HG03442 (cell line): ENCODE measurements around the gene SNRPB.
"Not testable (repeated sequence)": the region's sequence is repeated elsewhere in the genome, so short reads cannot be mapped to it uniquely, and the experiment has no call there.

Experiments used
- ATAC-seq: cut with Tn5 transposase; IDR thresholded peaks from one replicate; pipeline ENCODE4 v1.9.1; 2021; ENCODE audit warnings: mild to moderate bottlenecking, moderate library complexity; ENCODE audit not compliant: unreplicated experiment

SNRPB gene

GRCh38 chr20:2470423-2471193, at the start of gene SNRPB:
Gene SNRPB, minus strand, starts transcription at chr20:2470789. Its CDS starts 99 bp downstream, at chr20:2470690.
- ATAC-seq: peak; percentile 92

- no peak for ATAC-seq
Observed at GRCh38 chr20:2519115-2519809, 48.7 kb upstream of the SNRPB start.

GRCh38 chr20:2518558-2518957, 48.0 kb upstream of the SNRPB start:
- ATAC-seq: no peak

GRCh38 chr20:2518096-2518495, 47.5 kb upstream of the SNRPB start:
- ATAC-seq: no peak

- no peak for ATAC-seq
Observed at GRCh38 chr20:2516399-2516798, 45.8 kb upstream of the SNRPB start.

GRCh38 chr20:2515203-2515602, 44.6 kb upstream of the SNRPB start:
- ATAC-seq: no peak

- ATAC-seq: no peak
Observed at GRCh38 chr20:2509794-2510193, 39.2 kb upstream of the SNRPB start.

GRCh38 chr20:2509468-2509781, 38.8 kb upstream of the SNRPB start:
- no peak for ATAC-seq

GRCh38 chr20:2508631-2509467, 38.3 kb upstream of the SNRPB start, which contains the start of gene ZNF343:
Gene ZNF343, minus strand, starts transcription at chr20:2508915. Its CDS starts 15,020 bp downstream, at chr20:2493895.
- ATAC-seq: peak; percentile 89

GRCh38 chr20:2507875-2508630, 37.5 kb upstream of the SNRPB start:
- no peak for ATAC-seq

- ATAC-seq: no peak
Observed at GRCh38 chr20:2507464-2507863, 36.9 kb upstream of the SNRPB start.

GRCh38 chr20:2506426-2506825, 35.8 kb upstream of the SNRPB start:
- not testable (repeated sequence) for ATAC-seq

GRCh38 chr20:2504803-2505202, 34.2 kb upstream of the SNRPB start:
- not testable (repeated sequence) for ATAC-seq

- not testable (repeated sequence) for ATAC-seq
Observed at GRCh38 chr20:2502808-2503384, 32.3 kb upstream of the SNRPB start.

- ATAC-seq: no peak
Observed at GRCh38 chr20:2485661-2486060, 15.1 kb upstream of the SNRPB start.

- ATAC-seq: no peak
Observed at GRCh38 chr20:2485080-2485479, 14.5 kb upstream of the SNRPB start.

- ATAC-seq: no peak
Observed at GRCh38 chr20:2483504-2483903, 12.9 kb upstream of the SNRPB start.

- ATAC-seq: no peak
Observed at GRCh38 chr20:2480381-2480780, 9.8 kb upstream of the SNRPB start.

- ATAC-seq: no peak
Observed at GRCh38 chr20:2476742-2477615, 6.4 kb upstream of the SNRPB start.
